Measurements from ENCODE around the gene GAREM1.
A peak's percentile ranks its signal among the peaks of the same experiment; 100 is the strongest.
"Not testable (repeated sequence)": the region's sequence is repeated elsewhere in the genome, so short reads cannot be mapped to it uniquely, and the experiment has no call there.

Gene GAREM1

GRCh38 chr18:32351032-32351431, 119.7 kb downstream of the GAREM1 start:
- peak overlapping the region; percentile 28 for H2AFZ ChIP-seq (ENCODE audit: low read length, unreplicated experiment)
- H3K4me3 ChIP-seq (ENCODE audit: low read depth, low read length), result peak overlapping the region; percentile 67; the same call in 1 of the 2 replicates
- H3K27me3 ChIP-seq (ENCODE audit: insufficient read depth, low read length), result no peaks in the 10 kb centered on the region

GRCh38 chr18:32349728-32350395, 120.8 kb downstream of the GAREM1 start:
- Histone ChIP-seq H3K4me3 (ENCODE audit: low read depth, low read length) (peak overlapping the region; percentile 67), H3K79me2 (ENCODE audit: control insufficient read depth, insufficient read depth, low read length, unreplicated experiment) (peaks cover 8% of the 10 kb centered on the region), H3K4me1 (ENCODE audit: control insufficient read depth, insufficient read depth, low read length, unreplicated experiment) (peaks cover 37% of the 10 kb centered on the region), H3K27ac (ENCODE audit: low read depth, low read length) (peak overlapping the region; percentile 93), H3K36me3 (ENCODE audit: insufficient read depth, low read length) (no peaks in the 10 kb centered on the region), H3K27me3 (ENCODE audit: insufficient read depth, low read length) (no peaks in the 10 kb centered on the region), H2AFZ (ENCODE audit: low read length, unreplicated experiment) (peak overlapping the region; percentile 70)

More at GRCh38 chr18:32351032-32351431, 119.7 kb downstream of the GAREM1 start:
- Histone ChIP-seq H3K36me3 (ENCODE audit: insufficient read depth, low read length) (no peaks in the 10 kb centered on the region), H3K4me1 (ENCODE audit: control insufficient read depth, insufficient read depth, low read length, unreplicated experiment) (peaks cover 44% of the 10 kb centered on the region), H3K27ac (ENCODE audit: low read depth, low read length) (peak overlapping the region; percentile 93), H3K79me2 (ENCODE audit: control insufficient read depth, insufficient read depth, low read length, unreplicated experiment) (peaks cover 8% of the 10 kb centered on the region)

GRCh38 chr18:32346671-32347070, 124.0 kb downstream of the GAREM1 start:
- peak overlapping the region; percentile 70 for H2AFZ ChIP-seq (ENCODE audit: low read length, unreplicated experiment)
- peaks cover 37% of the 10 kb centered on the region for H3K4me1 ChIP-seq (ENCODE audit: control insufficient read depth, insufficient read depth, low read length, unreplicated experiment)
- H3K4me3 ChIP-seq (ENCODE audit: low read depth, low read length), result peak overlapping the region; percentile 56
- H3K27ac ChIP-seq (ENCODE audit: low read depth, low read length), result peak overlapping the region; percentile 37; the same call in 1 of the 2 replicates
- no peaks in the 10 kb centered on the region for H3K27me3 ChIP-seq (ENCODE audit: insufficient read depth, low read length)
- H3K79me2 ChIP-seq (ENCODE audit: control insufficient read depth, insufficient read depth, low read length, unreplicated experiment), result peaks cover 5% of the 10 kb centered on the region
- H3K36me3 ChIP-seq (ENCODE audit: insufficient read depth, low read length), result no peaks in the 10 kb centered on the region

- peaks cover under 1% of the 10 kb centered on the region for H3K79me2 ChIP-seq (ENCODE audit: control insufficient read depth, insufficient read depth, low read length, unreplicated experiment)
- no peaks in the 10 kb centered on the region for H3K27me3 ChIP-seq (ENCODE audit: insufficient read depth, low read length)
- no peak overlapping the region for H3K4me3 ChIP-seq (ENCODE audit: low read depth, low read length)
- H3K27ac ChIP-seq (ENCODE audit: low read depth, low read length), result no peak overlapping the region
- peaks cover 12% of the 10 kb centered on the region for H3K4me1 ChIP-seq (ENCODE audit: control insufficient read depth, insufficient read depth, low read length, unreplicated experiment)
- H2AFZ ChIP-seq (ENCODE audit: low read length, unreplicated experiment), result no peak overlapping the region
- no peaks in the 10 kb centered on the region for H3K36me3 ChIP-seq (ENCODE audit: insufficient read depth, low read length)
Observed at GRCh38 chr18:32343634-32344033, 127.0 kb downstream of the GAREM1 start.

GRCh38 chr18:32341112-32341511, 129.6 kb downstream of the GAREM1 start:
- not testable (repeated sequence) for H3K36me3 ChIP-seq (ENCODE audit: insufficient read depth, low read length); H3K4me3 ChIP-seq (ENCODE audit: low read depth, low read length); H3K4me1 ChIP-seq (ENCODE audit: control insufficient read depth, insufficient read depth, low read length, unreplicated experiment); H3K79me2 ChIP-seq (ENCODE audit: control insufficient read depth, insufficient read depth, low read length, unreplicated experiment); H3K27me3 ChIP-seq (ENCODE audit: insufficient read depth, low read length); H2AFZ ChIP-seq (ENCODE audit: low read length, unreplicated experiment); H3K27ac ChIP-seq (ENCODE audit: low read depth, low read length)

GRCh38 chr18:32339045-32339444, 131.6 kb downstream of the GAREM1 start:
- H3K4me3 ChIP-seq (ENCODE audit: low read depth, low read length), result no peak overlapping the region
- H3K4me1 ChIP-seq (ENCODE audit: control insufficient read depth, insufficient read depth, low read length, unreplicated experiment), result peaks cover 9% of the 10 kb centered on the region
- no peaks in the 10 kb centered on the region for H3K27me3 ChIP-seq (ENCODE audit: insufficient read depth, low read length)
- H3K79me2 ChIP-seq (ENCODE audit: control insufficient read depth, insufficient read depth, low read length, unreplicated experiment), result peaks cover 3% of the 10 kb centered on the region
- no peak overlapping the region for H2AFZ ChIP-seq (ENCODE audit: low read length, unreplicated experiment)
- no peaks in the 10 kb centered on the region for H3K36me3 ChIP-seq (ENCODE audit: insufficient read depth, low read length)
- H3K27ac ChIP-seq (ENCODE audit: low read depth, low read length), result no peak overlapping the region

GRCh38 chr18:32337821-32338220, 132.9 kb downstream of the GAREM1 start:
- Histone ChIP-seq H3K27me3 (ENCODE audit: insufficient read depth, low read length) (no peaks in the 10 kb centered on the region), H3K4me1 (ENCODE audit: control insufficient read depth, insufficient read depth, low read length, unreplicated experiment) (peaks cover 9% of the 10 kb centered on the region), H3K36me3 (ENCODE audit: insufficient read depth, low read length) (no peaks in the 10 kb centered on the region), H2AFZ (ENCODE audit: low read length, unreplicated experiment) (no peak overlapping the region), H3K4me3 (ENCODE audit: low read depth, low read length) (no peak overlapping the region), H3K79me2 (ENCODE audit: control insufficient read depth, insufficient read depth, low read length, unreplicated experiment) (peaks cover 3% of the 10 kb centered on the region), H3K27ac (ENCODE audit: low read depth, low read length) (no peak overlapping the region)

GRCh38 chr18:32337347-32337746, 133.3 kb downstream of the GAREM1 start:
- H3K27ac ChIP-seq (ENCODE audit: low read depth, low read length), result no peak overlapping the region

GRCh38 chr18:32335228-32335627, 135.5 kb downstream of the GAREM1 start:
- Histone ChIP-seq H3K79me2 (ENCODE audit: control insufficient read depth, insufficient read depth, low read length, unreplicated experiment) (peaks cover 3% of the 10 kb centered on the region), H3K4me3 (ENCODE audit: low read depth, low read length) (no peak overlapping the region; the same call in 1 of the 2 replicates), H2AFZ (ENCODE audit: low read length, unreplicated experiment) (no peak overlapping the region), H3K27me3 (ENCODE audit: insufficient read depth, low read length) (no peaks in the 10 kb centered on the region), H3K27ac (ENCODE audit: low read depth, low read length) (no peak overlapping the region), H3K4me1 (ENCODE audit: control insufficient read depth, insufficient read depth, low read length, unreplicated experiment) (peaks cover 9% of the 10 kb centered on the region), H3K36me3 (ENCODE audit: insufficient read depth, low read length) (no peaks in the 10 kb centered on the region)

More at GRCh38 chr18:32337347-32337746, 133.3 kb downstream of the GAREM1 start:
- Histone ChIP-seq H3K27me3 (ENCODE audit: insufficient read depth, low read length) (no peaks in the 10 kb centered on the region), H3K79me2 (ENCODE audit: control insufficient read depth, insufficient read depth, low read length, unreplicated experiment) (peaks cover 3% of the 10 kb centered on the region), H2AFZ (ENCODE audit: low read length, unreplicated experiment) (no peak overlapping the region), H3K4me1 (ENCODE audit: control insufficient read depth, insufficient read depth, low read length, unreplicated experiment) (peaks cover 9% of the 10 kb centered on the region), H3K36me3 (ENCODE audit: insufficient read depth, low read length) (no peaks in the 10 kb centered on the region), H3K4me3 (ENCODE audit: low read depth, low read length) (no peak overlapping the region)

- Histone ChIP-seq H3K27ac (ENCODE audit: low read depth, low read length) (no peak overlapping the region), H3K4me3 (ENCODE audit: low read depth, low read length) (no peak overlapping the region), H3K4me1 (ENCODE audit: control insufficient read depth, insufficient read depth, low read length, unreplicated experiment) (peaks cover 9% of the 10 kb centered on the region), H3K79me2 (ENCODE audit: control insufficient read depth, insufficient read depth, low read length, unreplicated experiment) (peaks cover 3% of the 10 kb centered on the region), H2AFZ (ENCODE audit: low read length, unreplicated experiment) (no peak overlapping the region), H3K27me3 (ENCODE audit: insufficient read depth, low read length) (no peaks in the 10 kb centered on the region), H3K36me3 (ENCODE audit: insufficient read depth, low read length) (no peaks in the 10 kb centered on the region)
Observed at GRCh38 chr18:32333781-32334180, 136.9 kb downstream of the GAREM1 start.

GRCh38 chr18:32332708-32333107, 138.0 kb downstream of the GAREM1 start:
- Histone ChIP-seq H3K79me2 (ENCODE audit: control insufficient read depth, insufficient read depth, low read length, unreplicated experiment) (no peaks in the 10 kb centered on the region), H3K27me3 (ENCODE audit: insufficient read depth, low read length) (no peaks in the 10 kb centered on the region), H3K4me1 (ENCODE audit: control insufficient read depth, insufficient read depth, low read length, unreplicated experiment) (peaks cover 19% of the 10 kb centered on the region), H3K4me3 (ENCODE audit: low read depth, low read length) (no peak overlapping the region), H2AFZ (ENCODE audit: low read length, unreplicated experiment) (no peak overlapping the region), H3K36me3 (ENCODE audit: insufficient read depth, low read length) (no peaks in the 10 kb centered on the region), H3K27ac (ENCODE audit: low read depth, low read length) (no peak overlapping the region)
